Transverse colon (tissue), 4 donors: Measurements from ENCODE around the gene LEMD3. TPM values are rescaled to one million over a fixed set of nuclear protein-coding genes. Genes with fewer than 3 reads are reported as not detected.
A peak's percentile ranks its signal among the peaks of the same experiment; 100 is the strongest.

ENCODE experiments used
- DNase-seq: peaks from one replicate; pipeline ENCODE4 v3.0.0-alpha.2; 2019
- H3K27ac ChIP-seq, 4 donors: fragments of 200-600 bp; sonication (generic); 2 replicates each; pipeline ENCODE4 v1.5.1; 2016 to 2018; ENCODE audit warnings: inconsistent platforms in 4 of 4
- H3K27me3 ChIP-seq: fragments of 200-600 bp; sonication (generic); 2 replicates; pipeline ENCODE4 v1.5.1; 2017; ENCODE audit warnings: inconsistent platforms
- H3K36me3 ChIP-seq, 4 donors: fragments of 200-600 bp; sonication (generic); 2 replicates each; pipeline ENCODE4 v1.5.1; 2017 to 2019; ENCODE audit warnings: inconsistent platforms in 4 of 4
- H3K4me1 ChIP-seq, 4 donors: fragments of 200-600 bp; sonication (generic); 2 replicates each; pipeline ENCODE4 v1.5.1; 2017 to 2020; ENCODE audit warnings: inconsistent platforms in 4 of 4
- H3K4me3 ChIP-seq, 4 donors: fragments of 200-600 bp; sonication (generic); 1 replicate in 1 of 4; 2 replicates in 3 of 4; pipeline versions ENCODE4 v1.5.1 to v1.6.1; 2017 to 2019; ENCODE audit warnings: inconsistent platforms in 4 of 4
- H3K9me3 ChIP-seq, 2 donors: fragments of 200-600 bp; sonication (generic); 2 replicates each; pipeline ENCODE4 v1.5.1; 2017 to 2019; ENCODE audit warnings: inconsistent platforms in 2 of 2
- CTCF ChIP-seq, 5 experiments: fragments of 200-600 bp in 3 of 5; fragments of 450-650 bp in 2 of 5; sonication (generic) in 3 of 5; IDR thresholded peaks; 1 replicate in 2 of 5; 2 replicates in 3 of 5; pipeline ENCODE4 v1.5.1; 2016 to 2017; ENCODE audit warnings: antibody characterized with exemption in 5 of 5, inconsistent platforms in 3 of 5, mild to moderate bottlenecking in 2 of 5, moderate library complexity in 1 of 5
- EP300 ChIP-seq: sonication (generic); formaldehyde crosslinking; IDR thresholded peaks from one replicate; pipeline ENCODE4 v1.6.1; 2017; ENCODE audit warnings: antibody characterized with exemption, low read depth
- POLR2A ChIP-seq: fragments of 450-650 bp; IDR thresholded peaks from one replicate; pipeline ENCODE4 v1.6.1; 2016; ENCODE audit warnings: antibody characterized with exemption, mild to moderate bottlenecking, moderate library complexity
- POLR2AphosphoS5 ChIP-seq, 3 donors: sonication (generic); formaldehyde crosslinking; IDR thresholded peaks; one replicate each; pipeline ENCODE4 v1.6.1; 2016; ENCODE audit warnings: antibody characterized with exemption in 3 of 3
- WGBS, 2 donors: methylation state at CpG; one replicate each; pipeline ENCODE4 v1.1.5; 2018; ENCODE audit warnings: low coverage in 1 of 2; 5-methylcytosine and 5-hydroxymethylcytosine counted together
- in situ Hi-C, 4 donors: fragments of 200-750 bp; cut with MboI; loops; one replicate each; pipeline versions ENCODE4 v1.15.0 to v1.15.1; 2017; ENCODE audit warnings: low sequenced_read_pairs in 3 of 4, low pct_ligation_motif_present in 1 of 4, low pct_unique_long_range_greater_than_20kb in 1 of 4
- intact Hi-C: fragments of 100-400 bp; cut with DNase I; formaldehyde crosslinking; loops from one replicate; pipeline ENCODE4 v1.15.1; 2023; ENCODE audit warnings: low total_unique reads
- total RNA-seq, 4 donors: library from RNA; depleted of rRNA; stranded (reverse); fragments of >200 nt; gene quantifications; one replicate each; pipeline ENCODE4 v1.1.0, GENCODE V29; 2016

The LEMD3 gene
- total RNA-seq, 4 donors from 2014 or later: 45.2 to 159 (median 63.0) TPM

GRCh38 chr12:65122703-65123102 lies 46.7 kb upstream of the LEMD3 start:
- H3K36me3 ChIP-seq: no peaks in the 10 kb centered on the region
- no peaks in the 10 kb centered on the region for H3K9me3 ChIP-seq
- no peak overlapping the region for H3K27ac ChIP-seq
- H3K4me1 ChIP-seq: peaks cover 3 to 16% (median 7%) of the 10 kb centered on the region in 4 donors
- intact Hi-C loops: no loop called here
- TF ChIP-seq POLR2AphosphoS5 (IDR thresholded peaks at IDR 0.05): no peak
- TF ChIP-seq CTCF (IDR thresholded peaks at IDR 0.05): no peak
- TF ChIP-seq EP300: no peak
- no peak for TF ChIP-seq POLR2A
- H3K4me3 ChIP-seq: no peak overlapping the region
- no peak for DNase-seq
- H3K27me3 ChIP-seq: peaks cover 88% of the 10 kb centered on the region
- 40 to 52% methylated on average over 4 to 5 of the region's 5 CpGs for whole genome bisulfite sequencing, 2 donors
- in situ Hi-C loops: loop anchor here in 1 of 4 donors (25.0 kb wide), 1 partner anchor 310 kb away; the partner anchor contains the start of gene TBC1D30

GRCh38 chr12:65123435-65124063 lies 45.8 kb upstream of the LEMD3 start:
- in situ Hi-C loops: loop anchor here in 1 of 4 donors (25.0 kb wide), 1 partner anchor 311 kb away; the partner anchor contains the start of gene TBC1D30
- no peaks in the 10 kb centered on the region for H3K36me3 ChIP-seq
- no peak overlapping the region for H3K27ac ChIP-seq
- WGBS, 2 donors: 10 to 11% methylated on average over 8 of the region's 8 CpGs
- no peak overlapping the region for H3K4me3 ChIP-seq
- no peak for DNase-seq
- no peaks in the 10 kb centered on the region for H3K9me3 ChIP-seq
- TF ChIP-seq CTCF (IDR thresholded peaks at IDR 0.05) (peak; percentile 47 to 63 (median 59)), EP300 (no peak)
- intact Hi-C loops: no loop called here
- peaks cover 83% of the 10 kb centered on the region for H3K27me3 ChIP-seq
- H3K4me1 ChIP-seq: peaks cover 3 to 16% (median 7%) of the 10 kb centered on the region in 4 donors

- no peak overlapping the region for H3K27ac ChIP-seq
- intact Hi-C loops (no loop called here), in situ Hi-C loops (no loop called here)
- peaks cover 71% of the 10 kb centered on the region for H3K27me3 ChIP-seq
- no peak for TF ChIP-seq POLR2AphosphoS5 (IDR thresholded peaks at IDR 0.05)
- no peak for TF ChIP-seq EP300
- no peak for TF ChIP-seq POLR2A
- no peak for TF ChIP-seq CTCF (IDR thresholded peaks at IDR 0.05)
- H3K9me3 ChIP-seq: no peaks in the 10 kb centered on the region
- peaks cover 3 to 16% (median 7%) of the 10 kb centered on the region in 4 donors for H3K4me1 ChIP-seq
- no peaks in the 10 kb centered on the region for H3K36me3 ChIP-seq
- 12 to 33% methylated on average over 1 of the region's 1 CpG for WGBS, 2 donors
- H3K4me3 ChIP-seq: no peak overlapping the region
- DNase-seq: no peak
Observed at GRCh38 chr12:65125247-65125646, 44.1 kb upstream of the LEMD3 start.

- no peak overlapping the region for H3K27ac ChIP-seq
- in situ Hi-C loops (no loop called here), intact Hi-C loops (no loop called here)
- no peak for DNase-seq
- H3K9me3 ChIP-seq: no peaks in the 10 kb centered on the region
- peaks cover 3 to 12% (median 7%) of the 10 kb centered on the region in 4 donors for H3K4me1 ChIP-seq
- WGBS, 2 donors: 64 to 77% methylated on average over 1 to 2 of the region's 2 CpGs
- no peaks in the 10 kb centered on the region for H3K36me3 ChIP-seq
- peaks cover 67% of the 10 kb centered on the region for H3K27me3 ChIP-seq
- TF ChIP-seq POLR2AphosphoS5 (IDR thresholded peaks at IDR 0.05): no peak
- no peak for TF ChIP-seq POLR2A
- TF ChIP-seq CTCF (IDR thresholded peaks at IDR 0.05): no peak
- no peak for TF ChIP-seq EP300
- no peak overlapping the region for H3K4me3 ChIP-seq
Observed at GRCh38 chr12:65125975-65126374, 43.4 kb upstream of the LEMD3 start.
